Stimulated activated effector memory CD8-positive, alpha-beta T cell treated with anti-CD3 and anti-CD28 coated beads, Interleukin-12 subunit alpha, Interleukin-12 subunit beta, amount 100 ng/mL, for 72 hours (primary cell): ENCODE results near the gene MUCL3.
A peak's percentile ranks its signal among the peaks of the same experiment; 100 is the strongest.
"Not testable (repeated sequence)": the region's sequence is repeated elsewhere in the genome, so short reads cannot be mapped to it uniquely, and the experiment has no call there.

Experiments
- ATAC-seq: fragments of 150-1000 bp; cut with Tn5 transposase; 2 replicates; pipeline ENCODE4 v1.10.0; 2021
- DNase-seq, 2 donors: peaks; one replicate each; pipeline ENCODE4 v3.0.0; 2021 to 2022; ENCODE audit warnings: low spot score in 2 of 2
- H3K27ac Mint-ChIP-seq: one replicate; pipeline ENCODE4 v1.8.0; 2022; ENCODE audit warnings: mild to moderate bottlenecking, mixed read lengths
- H3K36me3 Mint-ChIP-seq: one replicate; pipeline ENCODE4 v1.8.0; 2022; ENCODE audit warnings: mild to moderate bottlenecking, mixed read lengths
- H3K4me1 Mint-ChIP-seq: one replicate; pipeline ENCODE4 v1.8.0; 2022; ENCODE audit warnings: mixed read lengths
- H3K4me3 Mint-ChIP-seq: one replicate; pipeline ENCODE4 v1.8.0; 2022; ENCODE audit warnings: mild to moderate bottlenecking, mixed read lengths
- H3K9me3 Mint-ChIP-seq: one replicate; pipeline ENCODE4 v1.8.0; 2022; ENCODE audit warnings: mixed read lengths

Gene MUCL3

DNA sequence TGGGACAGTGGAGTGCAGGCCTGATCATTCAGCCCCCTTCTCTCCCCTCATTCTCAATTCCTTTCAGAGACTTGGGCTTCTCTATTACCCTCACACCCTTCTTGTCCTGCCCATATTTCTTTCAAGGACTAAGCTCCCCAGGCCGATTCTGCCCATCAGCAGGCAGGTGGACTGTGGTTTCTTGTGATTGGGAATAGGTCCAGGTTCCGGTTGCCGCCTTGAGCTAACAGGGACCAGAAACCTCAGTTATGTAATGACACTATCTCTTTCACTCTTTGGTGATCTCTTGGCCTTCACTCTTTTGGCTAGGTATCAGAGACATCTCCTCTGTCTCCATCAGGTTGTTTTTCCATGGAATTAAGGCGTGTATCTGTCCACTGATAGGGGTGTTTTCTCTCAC is 6.5 kb downstream of the MUCL3 start:
- Mint-ChIP-seq H3K27ac (no peak overlapping the region), H3K4me1 (peaks cover 16% of the 10 kb centered on the region), H3K4me3 (no peak overlapping the region), H3K36me3 (peaks cover 11% of the 10 kb centered on the region), H3K9me3 (no peaks in the 10 kb centered on the region)
- DNase-seq (no peak), ATAC-seq (no peak)

DNA sequence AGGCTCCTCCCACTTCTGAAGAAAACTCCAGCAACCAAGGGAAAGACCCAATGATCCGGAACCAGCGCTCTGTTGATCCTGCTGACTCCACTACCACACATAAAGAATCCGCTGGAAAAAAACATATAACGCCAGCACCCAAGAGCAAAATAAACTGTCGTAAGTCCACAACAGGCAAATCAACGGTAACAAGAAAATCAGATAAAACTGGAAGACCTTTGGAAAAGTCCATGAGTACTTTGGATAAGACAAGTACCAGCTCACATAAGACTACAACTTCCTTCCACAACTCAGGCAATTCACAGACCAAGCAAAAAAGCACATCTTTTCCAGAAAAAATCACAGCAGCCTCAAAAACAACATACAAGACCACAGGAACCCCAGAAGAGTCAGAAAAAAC is 8.0 kb downstream of the MUCL3 start:
- DNase-seq (no peak), ATAC-seq (no peak)
- H3K4me1 Mint-ChIP-seq, result peaks cover 12% of the 10 kb centered on the region
- no peak overlapping the region for H3K27ac Mint-ChIP-seq
- no peaks in the 10 kb centered on the region for H3K9me3 Mint-ChIP-seq
- H3K36me3 Mint-ChIP-seq, result peaks cover 11% of the 10 kb centered on the region
- no peak overlapping the region for H3K4me3 Mint-ChIP-seq

- ATAC-seq, result peak; percentile 54
Observed at GRCh38 chr6:30951907-30952469, 11.2 kb downstream of the MUCL3 start.

GRCh38 chr6:30954631-30955366 is 14.0 kb downstream of the MUCL3 start:
- ATAC-seq, result no peak
- Mint-ChIP-seq H3K36me3 (peaks cover 11% of the 10 kb centered on the region), H3K9me3 (no peaks in the 10 kb centered on the region), H3K27ac (peak overlapping the region; percentile 82), H3K4me3 (peak overlapping the region; percentile 63), H3K4me1 (peaks cover 19% of the 10 kb centered on the region)
- no peak for DNase-seq

More at GRCh38 chr6:30951907-30952469, 11.2 kb downstream of the MUCL3 start:
- DNase-seq, result no peak
- H3K36me3 Mint-ChIP-seq, result peaks cover 11% of the 10 kb centered on the region
- peak overlapping the region; percentile 85 for H3K27ac Mint-ChIP-seq
- no peaks in the 10 kb centered on the region for H3K9me3 Mint-ChIP-seq
- peaks cover 19% of the 10 kb centered on the region for H3K4me1 Mint-ChIP-seq
- H3K4me3 Mint-ChIP-seq, result no peak overlapping the region

- H3K36me3 Mint-ChIP-seq, result peaks cover 10% of the 10 kb centered on the region
- no peaks in the 10 kb centered on the region for H3K9me3 Mint-ChIP-seq
- peak overlapping the region; percentile 82 for H3K27ac Mint-ChIP-seq
- H3K4me3 Mint-ChIP-seq, result peak overlapping the region; percentile 63
- peaks cover 19% of the 10 kb centered on the region for H3K4me1 Mint-ChIP-seq
- DNase-seq, result peak; percentile 52 to 84
- ATAC-seq, result peak; percentile 87
Observed at GRCh38 chr6:30955367-30956042, 14.7 kb downstream of the MUCL3 start.

DNA sequence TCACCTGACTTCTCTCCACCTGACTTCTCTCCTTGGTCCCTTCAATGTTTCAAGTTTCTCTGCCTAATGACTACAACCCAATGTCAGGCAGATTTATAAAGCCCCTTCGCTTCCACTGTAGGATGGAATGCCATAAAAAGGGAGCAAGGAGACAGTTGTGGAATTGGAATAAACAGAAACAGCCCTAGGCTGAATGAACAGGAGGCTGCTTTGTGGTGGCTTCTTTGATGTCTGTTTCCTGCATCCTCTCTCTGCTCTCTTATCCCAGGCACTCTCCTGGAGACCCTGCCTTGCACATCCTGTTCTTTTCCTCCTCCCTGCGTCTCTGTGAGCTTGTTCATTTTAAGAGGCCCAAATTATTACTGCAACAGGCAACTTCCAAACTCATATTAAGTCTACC is 16.9 kb downstream of the MUCL3 start:
- no peak for DNase-seq
- Mint-ChIP-seq H3K36me3 (no peaks in the 10 kb centered on the region), H3K4me1 (peaks cover 11% of the 10 kb centered on the region), H3K9me3 (no peaks in the 10 kb centered on the region), H3K4me3 (no peak overlapping the region), H3K27ac (no peak overlapping the region)
- ATAC-seq, result no peak

GRCh38 chr6:30960907-30961673 is 20.3 kb downstream of the MUCL3 start:
- no peak for DNase-seq
- Mint-ChIP-seq H3K4me1 (peaks cover 33% of the 10 kb centered on the region), H3K9me3 (no peaks in the 10 kb centered on the region), H3K36me3 (peaks cover 8% of the 10 kb centered on the region), H3K4me3 (no peak overlapping the region), H3K27ac (no peak overlapping the region)
- no peak for ATAC-seq

DNA sequence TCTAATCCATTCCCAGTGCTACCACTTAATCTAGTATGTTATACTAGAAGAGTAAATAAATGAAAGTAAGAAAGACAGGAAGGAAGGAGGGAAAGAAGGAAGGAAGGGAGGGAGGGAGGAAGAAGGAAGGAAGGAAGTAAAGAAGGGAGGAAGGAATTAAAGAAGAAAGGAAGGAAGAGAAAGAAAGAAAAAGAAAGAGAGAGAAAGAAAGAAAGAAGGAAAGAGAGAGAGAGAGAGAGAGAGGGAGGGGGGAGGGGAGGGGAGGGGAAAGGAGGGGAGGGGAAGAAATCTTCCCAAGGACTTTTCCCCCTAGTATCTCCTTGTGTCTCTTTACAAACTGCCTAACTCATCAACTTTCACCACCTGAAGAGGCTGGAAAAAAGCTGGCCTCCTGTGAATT is 21.9 kb downstream of the MUCL3 start:
- no peaks in the 10 kb centered on the region for H3K9me3 Mint-ChIP-seq

GRCh38 chr6:30963641-30964040 is 22.9 kb downstream of the MUCL3 start:
- Mint-ChIP-seq H3K36me3 (peaks cover 8% of the 10 kb centered on the region), H3K4me3 (no peak overlapping the region), H3K9me3 (no peaks in the 10 kb centered on the region), H3K4me1 (peaks cover 37% of the 10 kb centered on the region), H3K27ac (peak overlapping the region; percentile 48)
- DNase-seq, result no peak
- ATAC-seq, result peak; percentile 43

More for the DNA sequence above, 21.9 kb downstream of the MUCL3 start:
- ATAC-seq (no peak), DNase-seq (no peak)
- peaks cover 8% of the 10 kb centered on the region for H3K36me3 Mint-ChIP-seq
- H3K4me1 Mint-ChIP-seq, result peaks cover 37% of the 10 kb centered on the region
- no peak overlapping the region for H3K4me3 Mint-ChIP-seq
- H3K27ac Mint-ChIP-seq, result no peak overlapping the region

GRCh38 chr6:30964075-30964474 is 23.3 kb downstream of the MUCL3 start:
- Mint-ChIP-seq H3K4me1 (peaks cover 37% of the 10 kb centered on the region), H3K36me3 (peaks cover 8% of the 10 kb centered on the region), H3K9me3 (no peaks in the 10 kb centered on the region), H3K27ac (peak overlapping the region; percentile 48), H3K4me3 (peak overlapping the region; percentile 12)
- peak; percentile 89 for ATAC-seq
- DNase-seq, result peak; percentile 15 to 67

DNA sequence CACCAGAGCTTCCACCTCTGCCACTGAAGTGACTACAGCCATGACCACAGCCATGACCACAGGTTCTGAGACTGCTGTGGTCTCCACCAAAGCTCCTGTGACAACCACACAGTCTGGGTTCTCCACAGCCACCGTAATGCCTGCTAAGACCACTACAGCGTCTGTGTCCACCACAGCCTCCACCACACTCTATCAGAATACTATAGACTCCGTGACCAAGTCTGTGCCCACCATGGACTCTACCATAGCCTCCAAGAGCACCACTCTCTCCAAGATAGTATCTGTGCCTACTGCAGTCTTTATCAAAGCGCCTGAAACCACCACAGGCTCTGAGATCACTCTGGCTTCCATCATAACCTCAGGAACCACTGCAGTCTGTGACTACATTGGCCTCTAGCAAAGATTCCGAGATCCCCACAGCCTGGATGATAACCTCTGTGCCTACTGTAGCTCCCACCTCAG is 24.4 kb downstream of the MUCL3 start:
- H3K4me3 Mint-ChIP-seq, result peak overlapping the region; percentile 12
- peak; percentile 63 for ATAC-seq
- peaks cover 8% of the 10 kb centered on the region for H3K36me3 Mint-ChIP-seq
- H3K4me1 Mint-ChIP-seq, result peaks cover 42% of the 10 kb centered on the region
- H3K9me3 Mint-ChIP-seq, result no peaks in the 10 kb centered on the region
- DNase-seq, result peak in 1 of 2 donors; percentile 57
- H3K27ac Mint-ChIP-seq, result peak overlapping the region; percentile 48

- Mint-ChIP-seq H3K36me3 (peaks cover 8% of the 10 kb centered on the region), H3K4me1 (peaks cover 42% of the 10 kb centered on the region)
- no peak for ATAC-seq
Observed at GRCh38 chr6:30966154-30966553, 25.4 kb downstream of the MUCL3 start.

GRCh38 chr6:30969171-30969570 is 28.4 kb downstream of the MUCL3 start:
- not testable (repeated sequence) for H3K9me3 Mint-ChIP-seq, H3K27ac Mint-ChIP-seq, DNase-seq, ATAC-seq, H3K36me3 Mint-ChIP-seq, H3K4me3 Mint-ChIP-seq
- H3K4me1 Mint-ChIP-seq, result peaks cover 28% of the 10 kb centered on the region

More at GRCh38 chr6:30966154-30966553, 25.4 kb downstream of the MUCL3 start:
- Mint-ChIP-seq H3K9me3 (no peaks in the 10 kb centered on the region), H3K27ac (no peak overlapping the region), H3K4me3 (no peak overlapping the region)
- no peak for DNase-seq

- ATAC-seq, result no peak
Observed at GRCh38 chr6:30970946-30971345, 30.2 kb downstream of the MUCL3 start.

GRCh38 chr6:30972816-30973215 is 32.0 kb downstream of the MUCL3 start:
- H3K4me1 Mint-ChIP-seq, result peaks cover 6% of the 10 kb centered on the region
- no peaks in the 10 kb centered on the region for H3K9me3 Mint-ChIP-seq
- DNase-seq, result no peak
- no peak for ATAC-seq
- no peak overlapping the region for H3K27ac Mint-ChIP-seq
- H3K36me3 Mint-ChIP-seq, result no peaks in the 10 kb centered on the region
- H3K4me3 Mint-ChIP-seq, result no peak overlapping the region

More at GRCh38 chr6:30970946-30971345, 30.2 kb downstream of the MUCL3 start:
- no peak overlapping the region for H3K4me3 Mint-ChIP-seq
- H3K9me3 Mint-ChIP-seq, result no peaks in the 10 kb centered on the region
- DNase-seq, result no peak
- no peaks in the 10 kb centered on the region for H3K36me3 Mint-ChIP-seq
- H3K4me1 Mint-ChIP-seq, result peaks cover 10% of the 10 kb centered on the region
- H3K27ac Mint-ChIP-seq, result no peak overlapping the region
